Endothelial cell of umbilical vein (primary cell): ENCODE data around the gene GRM8. TPM values are rescaled to one million over a fixed set of nuclear protein-coding genes. Genes with fewer than 3 reads are reported as not detected.

Experiments used
- BruUV-seq: library from RNA; stranded (reverse); fragments of 400-500 nt; replicated peaks from 2 replicates; lab custom pipeline; 2021; lab: Mats Ljungman, UMichigan
- CTCF ChIA-PET: fragments of 300-600, 350-600 bp; sonication (Branson Sonifier 250); formaldehyde crosslinking; loops from one replicate; lab custom pipeline; 2021; ENCODE audit warnings: antibody characterized with exemption, inconsistent platforms; lab: Charles Lee
- POLR2A ChIA-PET: fragments of 300-600, 350-600 bp; sonication (Branson Sonifier 250); formaldehyde crosslinking; loops from one replicate; lab custom pipeline; 2021; ENCODE audit warnings: antibody characterized with exemption, inconsistent platforms; lab: Charles Lee
- DNase-seq: peaks from one replicate; pipeline ENCODE4 v3.0.0-alpha.2; 2011; ENCODE audit warnings: low read depth, low spot score
- FAIRE-seq: peaks from 2 replicates; lab custom pipeline; 2011; peaks lifted over from hg19 to GRCh38; lab: Jason Lieb, UNC
- H2AFZ ChIP-seq: 2 replicates; pipeline ENCODE4 v1.6.0; 2012; ENCODE audit warnings: low read depth, low read length, control low read depth, inconsistent platforms
- H3K27ac ChIP-seq: 2 replicates; pipeline ENCODE4 v1.5.1; 2011; ENCODE audit warnings: low read depth, mild to moderate bottlenecking, control low read depth, low read length, moderate library complexity; ENCODE audit not compliant: insufficient read depth
- H3K27me3 ChIP-seq, 2 experiments: 2 replicates each; pipeline versions ENCODE4 v1.6.0 to v1.6.1; 2011; ENCODE audit warnings: low read length in 2 of 2, mixed read lengths in 1 of 2; ENCODE audit not compliant: control insufficient read depth in 2 of 2, insufficient read depth in 2 of 2
- H3K36me3 ChIP-seq, 2 experiments: 2 replicates in 1 of 2; 3 replicates in 1 of 2; pipeline ENCODE4 v1.5.1; 2011; ENCODE audit warnings: low read length in 2 of 2, mild to moderate bottlenecking in 1 of 2, moderate library complexity in 1 of 2; ENCODE audit not compliant: control insufficient read depth in 2 of 2, insufficient read depth in 2 of 2; ENCODE audit errors: extremely low read depth in 1 of 2
- H3K4me1 ChIP-seq: 3 replicates; pipeline ENCODE4 v1.5.1; 2011; ENCODE audit warnings: mild to moderate bottlenecking, low read length; ENCODE audit not compliant: control insufficient read depth, insufficient read depth; ENCODE audit errors: extremely low read depth
- H3K4me2 ChIP-seq: 2 replicates; pipeline ENCODE4 v1.6.1; 2011; ENCODE audit warnings: low read length, control low read depth, mixed read lengths; ENCODE audit not compliant: insufficient read depth
- H3K4me3 ChIP-seq, 3 experiments: fragments of 200-600 bp in 1 of 3; sonication (generic), shearing (Covaris generic) in 1 of 3; replicated peaks in 1 of 3; 2 replicates each; pipeline ENCODE4 v1.5.1; 2011 to 2016; ENCODE audit warnings: control low read depth in 3 of 3, low read length in 3 of 3, mild to moderate bottlenecking in 2 of 3, inconsistent platforms in 1 of 3, low read depth in 1 of 3, moderate library complexity in 1 of 3; ENCODE audit not compliant: insufficient read depth in 1 of 3
- H3K79me2 ChIP-seq: 2 replicates; pipeline ENCODE4 v1.6.0; 2012; ENCODE audit warnings: low read length, inconsistent platforms; ENCODE audit not compliant: control insufficient read depth, insufficient read depth
- H3K9ac ChIP-seq: replicated peaks from 2 replicates; pipeline ENCODE3; 2011; ENCODE audit warnings: low read length, control low read depth; ENCODE audit not compliant: insufficient read depth; ENCODE audit errors: extremely low read depth
- H3K9me1 ChIP-seq: replicated peaks from 3 replicates; pipeline ENCODE4 v1.6.0; 2011; ENCODE audit warnings: mild to moderate bottlenecking, low read length; ENCODE audit not compliant: control insufficient read depth, insufficient read depth; ENCODE audit errors: extremely low read depth
- H3K9me3 ChIP-seq: replicated peaks from 2 replicates; pipeline ENCODE4 v1.5.1; 2012; ENCODE audit warnings: low read length, inconsistent platforms; ENCODE audit not compliant: control insufficient read depth, insufficient read depth
- H4K20me1 ChIP-seq: replicated peaks from 2 replicates; pipeline ENCODE3; 2011; ENCODE audit warnings: mild to moderate bottlenecking, low read length; ENCODE audit not compliant: control insufficient read depth, insufficient read depth; ENCODE audit errors: extremely low read depth
- CTCF ChIP-seq, 2 donors: IDR thresholded peaks; 1 replicate in 1 of 2; 2 replicates in 1 of 2; pipeline ENCODE4 v1.5.1; 2011; ENCODE audit warnings: low read length in 2 of 2, mild to moderate bottlenecking in 2 of 2, moderate library complexity in 2 of 2, control low read depth in 1 of 2, inconsistent platforms in 1 of 2, low read depth in 1 of 2; ENCODE audit not compliant: insufficient read depth in 1 of 2; ENCODE audit errors: extremely low read depth in 1 of 2
- EZH2 ChIP-seq: IDR thresholded peaks from 2 replicates; pipeline ENCODE4 v1.6.1; 2012; ENCODE audit warnings: borderline replicate concordance, low read depth, mild to moderate bottlenecking, moderate library complexity, low read length, inconsistent platforms; ENCODE audit not compliant: severe bottlenecking
- FOS ChIP-seq: IDR thresholded peaks from 2 replicates; pipeline ENCODE4 v1.6.1; 2011; ENCODE audit warnings: mild to moderate bottlenecking, low read length, moderate library complexity, borderline replicate concordance; ENCODE audit not compliant: insufficient read depth
- GATA2 ChIP-seq: IDR thresholded peaks from 2 replicates; pipeline ENCODE4 v1.7.0; 2011; ENCODE audit warnings: low read depth, mild to moderate bottlenecking, moderate library complexity, mixed read lengths, low read length; ENCODE audit not compliant: insufficient read length, insufficient read depth
- JUN ChIP-seq: IDR thresholded peaks from 2 replicates; pipeline ENCODE4 v1.6.1; 2011; ENCODE audit warnings: borderline replicate concordance, low read depth; ENCODE audit not compliant: insufficient read length, insufficient read depth
- MAX ChIP-seq: IDR thresholded peaks from 2 replicates; pipeline ENCODE4 v1.6.1; 2011; ENCODE audit not compliant: insufficient read depth, insufficient read length
- MYC ChIP-seq: IDR thresholded peaks from one replicate; pipeline ENCODE4 v1.6.1; 2011; ENCODE audit warnings: mild to moderate bottlenecking, low read depth, low read length
- POLR2A ChIP-seq: IDR thresholded peaks from 2 replicates; pipeline ENCODE4 v1.6.1; 2012; ENCODE audit warnings: low read depth, mild to moderate bottlenecking, control low read depth, low read length
- POLR2AphosphoS5 ChIP-seq: IDR thresholded peaks from 2 replicates; pipeline ENCODE4 v1.6.1; 2012; ENCODE audit warnings: low read depth, mild to moderate bottlenecking, control low read depth, low read length, moderate library complexity; ENCODE audit not compliant: insufficient read depth
- dilution Hi-C: fragments of 300-500 bp; cut with MboI; formaldehyde crosslinking; loops from one replicate; pipeline ENCODE4 v1.15.0; 2019; ENCODE audit warnings: low sequenced_read_pairs; ENCODE audit not compliant: extremely low pct_ligation_motif_present
- intact Hi-C: fragments of 100-400 bp; cut with micrococcal nuclease; formaldehyde crosslinking; loops from one replicate; pipeline ENCODE4 v1.10.0; 2022
- polyA plus RNA-seq, 4 experiments: library from polyadenylated mRNA; depleted of rRNA in 3 of 4; stranded (reverse) in 3 of 4; unstranded in 1 of 4; fragments of >200 nt; gene quantifications; 2 replicates each; pipeline versions ENCODE4 v1.2.1 to v1.2.3, GENCODE V29; 2011 to 2012; ENCODE audit warnings: missing spikeins in 1 of 4
- total RNA-seq: library from RNA; stranded (reverse); gene quantifications from 2 replicates; pipeline ENCODE4 v1.2.3, GENCODE V29; 2021

Gene GRM8
- total and polyA plus RNA-seq, 2 donors (not counting 3 experiments of a cell fraction or from before 2014, with no cell fraction given), result not detected

GRCh38 chr7:126426652-126427051 lies 826.1 kb downstream of the GRM8 start:
- TF ChIP-seq FOS, result no peak
- no peak for TF ChIP-seq CTCF (IDR thresholded peaks at IDR 0.05; ENCODE audit: extremely low read depth in 1 of 2, insufficient read depth in 1 of 2, low read depth in 1 of 2, low read length in 2 of 2)
- no peak for TF ChIP-seq POLR2A
- TF ChIP-seq POLR2AphosphoS5, result no peak
- no peak for TF ChIP-seq MAX
- TF ChIP-seq MYC, result no peak
- TF ChIP-seq EZH2, result no peak
- TF ChIP-seq GATA2, result no peak
- no peak for TF ChIP-seq JUN
- Histone ChIP-seq H4K20me1 (no peaks in the 10 kb centered on the region), H3K4me3 (no peak overlapping the region), H3K9me3 (no peaks in the 10 kb centered on the region), H3K79me2 (no peaks in the 10 kb centered on the region), H3K27ac (no peak overlapping the region), H3K36me3 (no peaks in the 10 kb centered on the region), H3K9ac (no peak overlapping the region), H2AFZ (no peak overlapping the region), H3K4me1 (no peaks in the 10 kb centered on the region), H3K27me3 (no peaks in the 10 kb centered on the region), H3K9me1 (no peaks in the 10 kb centered on the region), H3K4me2 (no peak overlapping the region)
- no peak for FAIRE-seq
- no peak for DNase-seq
- ChIA-PET CTCF (no interaction called here), POLR2A (no interaction called here)
- BruUV-seq, result no TSS peak
- intact Hi-C loops (no loop called here), dilution Hi-C loops (no loop called here)
